ENCODE measurements around the gene PLEKHA1.

PLEKHA1 gene

DNA sequence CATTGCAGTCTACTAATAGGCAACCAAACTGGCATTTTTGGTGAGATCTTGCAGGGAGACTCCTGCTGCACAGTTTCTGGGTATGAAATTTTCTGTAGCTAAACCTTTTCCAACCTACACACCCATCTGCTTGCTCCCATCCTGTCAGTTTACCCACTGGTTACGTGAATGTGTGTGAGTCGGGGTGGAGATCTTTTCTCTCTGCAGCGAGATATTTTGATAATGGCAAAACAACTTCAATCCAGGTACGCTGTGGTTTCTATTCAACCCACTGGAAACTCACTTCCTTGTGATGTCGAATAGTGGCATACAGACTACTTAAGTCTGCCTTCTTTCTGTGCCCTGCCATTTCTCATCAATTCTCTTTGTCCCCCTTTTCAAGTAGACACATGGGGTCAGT, 4.5 kb downstream of the PLEKHA1 start:
- no peak overlapping the region for H4K8ac ChIP-seq (ENCODE audit: low read length)
- H3K36me3 ChIP-seq (ENCODE audit: control insufficient read depth in 1 of 2, insufficient read depth in 2 of 2, low read depth in 1 of 2, low read length in 2 of 2), result peaks cover 0 to 4% of the 10 kb centered on the region in 2 experiments
- no peak overlapping the region for H2BK15ac ChIP-seq (ENCODE audit: low read depth, poor library complexity, severe bottlenecking)
- H3K79me1 ChIP-seq (replicated peaks; ENCODE audit: low read length, poor library complexity, severe bottlenecking), result no peaks in the 10 kb centered on the region
- no peaks in the 10 kb centered on the region for H3K9me3 ChIP-seq (ENCODE audit: control insufficient read depth, low read length)
- WGBS, result over 99% methylated on average over 5 of the region's 5 CpGs
- peaks cover 3% of the 10 kb centered on the region for H3K4me1 ChIP-seq (ENCODE audit: control insufficient read depth, insufficient read depth, low read depth, low read length)
- no peaks in the 10 kb centered on the region for H3K27me3 ChIP-seq (ENCODE audit: control insufficient read depth in 1 of 2, insufficient read depth in 1 of 2, low read length in 2 of 2)
- no peak overlapping the region for H3K23ac ChIP-seq (ENCODE audit: low read length in 2 of 2)
- no peak overlapping the region for H3K14ac ChIP-seq (ENCODE audit: low read length in 2 of 2)
- no peak overlapping the region for H2BK5ac ChIP-seq (ENCODE audit: low read depth, low read length, poor library complexity, severe bottlenecking)
- no peak overlapping the region for H3K9ac ChIP-seq (ENCODE audit: low read length)
- H4K91ac ChIP-seq (ENCODE audit: low read length), result no peak overlapping the region
- H2BK12ac ChIP-seq (ENCODE audit: low read length in 2 of 2), result no peak overlapping the region
- no peak overlapping the region for H3K4me2 ChIP-seq (ENCODE audit: low read length, poor library complexity, severe bottlenecking)
- H2AFZ ChIP-seq (ENCODE audit: low read depth, low read length), result no peak overlapping the region
- no peak for DNase-seq
- no peak overlapping the region for H3K18ac ChIP-seq (ENCODE audit: low read depth in 1 of 2, low read length in 2 of 2)
- no peak overlapping the region for H2BK120ac ChIP-seq (ENCODE audit: low read depth, low read length)
- H2AK5ac ChIP-seq (ENCODE audit: low read length, severe bottlenecking), result no peak overlapping the region
- H3K4me3 ChIP-seq (ENCODE audit: insufficient read depth in 1 of 2, low read depth in 1 of 2, low read length in 2 of 2), result no peak overlapping the region
- no peak overlapping the region for H3K4ac ChIP-seq (ENCODE audit: low read depth in 1 of 2, low read length in 2 of 2)
- H3K27ac ChIP-seq (ENCODE audit: low read length, poor library complexity, severe bottlenecking), result no peak overlapping the region

DNA sequence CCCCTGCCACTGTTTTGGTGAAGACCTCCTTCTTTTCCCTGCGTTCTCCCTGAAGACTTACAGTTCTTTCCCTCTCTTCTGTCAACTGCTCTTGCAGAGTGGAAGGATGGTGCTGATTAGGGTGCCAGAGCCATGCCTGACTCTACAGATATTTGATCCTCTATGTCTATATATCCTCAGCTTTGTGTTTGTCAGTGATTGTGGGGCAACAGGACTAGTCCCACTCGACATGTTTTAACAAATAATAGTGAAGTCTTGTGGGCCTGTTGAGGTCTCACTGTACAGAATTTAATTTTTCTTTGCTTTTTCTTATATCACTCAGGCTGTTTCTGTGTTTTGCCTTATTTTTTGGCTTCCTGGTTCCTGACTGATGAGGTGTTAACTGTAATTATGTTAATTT, 5.0 kb downstream of the PLEKHA1 start:
- Histone ChIP-seq H2AK5ac (ENCODE audit: low read length, severe bottlenecking) (no peak overlapping the region), H3K36me3 (ENCODE audit: control insufficient read depth in 1 of 2, insufficient read depth in 2 of 2, low read depth in 1 of 2, low read length in 2 of 2) (peaks cover 0 to 4% of the 10 kb centered on the region in 2 experiments), H3K79me1 (replicated peaks; ENCODE audit: low read length, poor library complexity, severe bottlenecking) (no peaks in the 10 kb centered on the region), H2BK120ac (ENCODE audit: low read depth, low read length) (no peak overlapping the region), H3K4me2 (ENCODE audit: low read length, poor library complexity, severe bottlenecking) (no peak overlapping the region), H4K91ac (ENCODE audit: low read length) (no peak overlapping the region), H2BK12ac (ENCODE audit: low read length in 2 of 2) (no peak overlapping the region), H3K4me3 (ENCODE audit: insufficient read depth in 1 of 2, low read depth in 1 of 2, low read length in 2 of 2) (no peak overlapping the region), H3K9ac (ENCODE audit: low read length) (no peak overlapping the region), H3K14ac (ENCODE audit: low read length in 2 of 2) (no peak overlapping the region), H3K23ac (ENCODE audit: low read length in 2 of 2) (no peak overlapping the region), H2AFZ (ENCODE audit: low read depth, low read length) (no peak overlapping the region), H3K9me3 (ENCODE audit: control insufficient read depth, low read length) (no peaks in the 10 kb centered on the region), H2BK5ac (ENCODE audit: low read depth, low read length, poor library complexity, severe bottlenecking) (no peak overlapping the region), H3K18ac (ENCODE audit: low read depth in 1 of 2, low read length in 2 of 2) (no peak overlapping the region), H2BK15ac (ENCODE audit: low read depth, poor library complexity, severe bottlenecking) (no peak overlapping the region), H3K27me3 (ENCODE audit: control insufficient read depth in 1 of 2, insufficient read depth in 1 of 2, low read length in 2 of 2) (no peaks in the 10 kb centered on the region), H4K8ac (ENCODE audit: low read length) (no peak overlapping the region), H3K27ac (ENCODE audit: low read length, poor library complexity, severe bottlenecking) (no peak overlapping the region), H3K4ac (ENCODE audit: low read depth in 1 of 2, low read length in 2 of 2) (no peak overlapping the region), H3K4me1 (ENCODE audit: control insufficient read depth, insufficient read depth, low read depth, low read length) (peaks cover 3% of the 10 kb centered on the region)
- no peak for DNase-seq
- WGBS, result no CpG with 5 or more reads among the region's 2 CpGs

DNA sequence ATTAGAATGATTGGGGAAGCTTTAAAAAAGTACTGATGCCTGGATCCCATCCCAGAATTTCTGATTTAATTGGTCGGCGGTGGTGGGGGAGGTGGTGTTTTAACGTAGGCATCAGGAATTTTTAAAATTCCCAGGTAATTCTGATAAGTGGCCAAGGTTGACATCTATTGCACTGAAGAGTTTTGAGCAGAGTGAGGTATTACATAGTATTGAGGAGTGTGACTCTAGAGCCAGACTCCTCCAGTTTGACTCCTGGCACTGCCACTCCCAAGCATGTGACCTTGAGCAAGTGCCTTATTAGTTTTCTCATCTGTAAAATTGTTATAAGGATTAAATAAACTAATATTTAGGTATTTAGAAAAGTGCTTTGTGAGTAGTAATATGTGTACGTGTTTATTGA, 6.2 kb downstream of the PLEKHA1 start:
- no peak overlapping the region for H4K91ac ChIP-seq (ENCODE audit: low read length)
- no peak overlapping the region for H3K18ac ChIP-seq (ENCODE audit: low read depth in 1 of 2, low read length in 2 of 2)
- no peak overlapping the region for H2BK15ac ChIP-seq (ENCODE audit: low read depth, poor library complexity, severe bottlenecking)
- H3K4me3 ChIP-seq (ENCODE audit: insufficient read depth in 1 of 2, low read depth in 1 of 2, low read length in 2 of 2), result no peak overlapping the region
- H3K4me2 ChIP-seq (ENCODE audit: low read length, poor library complexity, severe bottlenecking), result no peak overlapping the region
- no peaks in the 10 kb centered on the region for H3K9me3 ChIP-seq (ENCODE audit: control insufficient read depth, low read length)
- H2BK120ac ChIP-seq (ENCODE audit: low read depth, low read length), result no peak overlapping the region
- no peak overlapping the region for H4K8ac ChIP-seq (ENCODE audit: low read length)
- H2BK5ac ChIP-seq (ENCODE audit: low read depth, low read length, poor library complexity, severe bottlenecking), result no peak overlapping the region
- no peak overlapping the region for H3K27ac ChIP-seq (ENCODE audit: low read length, poor library complexity, severe bottlenecking)
- no peak for DNase-seq
- 96% methylated on average over 4 of the region's 4 CpGs for WGBS
- no peak overlapping the region for H3K23ac ChIP-seq (ENCODE audit: low read length in 2 of 2)
- no peak overlapping the region for H2AK5ac ChIP-seq (ENCODE audit: low read length, severe bottlenecking)
- peaks cover 3% of the 10 kb centered on the region for H3K4me1 ChIP-seq (ENCODE audit: control insufficient read depth, insufficient read depth, low read depth, low read length)
- H2BK12ac ChIP-seq (ENCODE audit: low read length in 2 of 2), result no peak overlapping the region
- H3K79me1 ChIP-seq (replicated peaks; ENCODE audit: low read length, poor library complexity, severe bottlenecking), result no peaks in the 10 kb centered on the region
- no peak overlapping the region for H2AFZ ChIP-seq (ENCODE audit: low read depth, low read length)
- H3K36me3 ChIP-seq (ENCODE audit: control insufficient read depth in 1 of 2, insufficient read depth in 2 of 2, low read depth in 1 of 2, low read length in 2 of 2), result peaks cover 0 to 4% of the 10 kb centered on the region in 2 experiments
- no peak overlapping the region for H3K4ac ChIP-seq (ENCODE audit: low read depth in 1 of 2, low read length in 2 of 2)
- no peak overlapping the region for H3K14ac ChIP-seq (ENCODE audit: low read length in 2 of 2)
- no peak overlapping the region for H3K9ac ChIP-seq (ENCODE audit: low read length)
- H3K27me3 ChIP-seq (ENCODE audit: control insufficient read depth in 1 of 2, insufficient read depth in 1 of 2, low read length in 2 of 2), result no peaks in the 10 kb centered on the region

DNA sequence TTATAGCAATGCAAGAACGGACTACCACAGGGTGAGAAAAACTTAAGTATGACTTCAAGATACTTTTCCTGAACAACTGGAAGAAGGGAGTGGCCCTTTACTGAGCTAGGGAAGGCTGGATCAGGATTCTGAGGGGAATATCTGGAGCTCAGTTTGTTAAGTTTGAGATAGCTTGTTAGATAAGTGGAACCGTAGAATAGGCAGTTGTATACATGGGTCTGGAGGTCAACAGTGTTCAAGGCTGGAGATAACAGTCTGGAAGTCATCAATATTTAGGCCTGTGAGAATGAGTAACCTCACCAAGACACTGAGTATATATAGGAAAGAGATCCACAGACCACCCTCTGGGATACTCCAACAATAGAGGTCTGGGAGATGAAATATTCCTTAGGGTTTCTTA, 7.2 kb downstream of the PLEKHA1 start:
- H3K4me3 ChIP-seq (ENCODE audit: insufficient read depth in 1 of 2, low read depth in 1 of 2, low read length in 2 of 2), result no peak overlapping the region
- no peak overlapping the region for H3K14ac ChIP-seq (ENCODE audit: low read length in 2 of 2)
- H2AK5ac ChIP-seq (ENCODE audit: low read length, severe bottlenecking), result no peak overlapping the region
- no peak overlapping the region for H3K18ac ChIP-seq (ENCODE audit: low read depth in 1 of 2, low read length in 2 of 2)
- H3K27ac ChIP-seq (ENCODE audit: low read length, poor library complexity, severe bottlenecking), result no peak overlapping the region
- H3K23ac ChIP-seq (ENCODE audit: low read length in 2 of 2), result no peak overlapping the region
- no peaks in the 10 kb centered on the region for H3K79me1 ChIP-seq (replicated peaks; ENCODE audit: low read length, poor library complexity, severe bottlenecking)
- DNase-seq, result no peak
- no peak overlapping the region for H4K91ac ChIP-seq (ENCODE audit: low read length)
- peaks cover 0 to 4% of the 10 kb centered on the region in 2 experiments for H3K36me3 ChIP-seq (ENCODE audit: control insufficient read depth in 1 of 2, insufficient read depth in 2 of 2, low read depth in 1 of 2, low read length in 2 of 2)
- H2BK5ac ChIP-seq (ENCODE audit: low read depth, low read length, poor library complexity, severe bottlenecking), result no peak overlapping the region
- no peak overlapping the region for H3K4me2 ChIP-seq (ENCODE audit: low read length, poor library complexity, severe bottlenecking)
- no peak overlapping the region for H3K4ac ChIP-seq (ENCODE audit: low read depth in 1 of 2, low read length in 2 of 2)
- H3K4me1 ChIP-seq (ENCODE audit: control insufficient read depth, insufficient read depth, low read depth, low read length), result peaks cover 3% of the 10 kb centered on the region
- no peaks in the 10 kb centered on the region for H3K27me3 ChIP-seq (ENCODE audit: control insufficient read depth in 1 of 2, insufficient read depth in 1 of 2, low read length in 2 of 2)
- no peak overlapping the region for H2BK15ac ChIP-seq (ENCODE audit: low read depth, poor library complexity, severe bottlenecking)
- H4K8ac ChIP-seq (ENCODE audit: low read length), result no peak overlapping the region
- H2AFZ ChIP-seq (ENCODE audit: low read depth, low read length), result no peak overlapping the region
- 50% methylated on average over 2 of the region's 2 CpGs for WGBS
- H3K9me3 ChIP-seq (ENCODE audit: control insufficient read depth, low read length), result no peaks in the 10 kb centered on the region
- no peak overlapping the region for H2BK120ac ChIP-seq (ENCODE audit: low read depth, low read length)
- H3K9ac ChIP-seq (ENCODE audit: low read length), result no peak overlapping the region
- H2BK12ac ChIP-seq (ENCODE audit: low read length in 2 of 2), result no peak overlapping the region

Data from mesenchymal stem cell (in vitro differentiated cells and primary cell).